SJCRH30 (cell line): ENCODE results near the gene SELL. TPM values are rescaled to one million over a fixed set of nuclear protein-coding genes. Genes with fewer than 3 reads are reported as not detected.
"Not testable (repeated sequence)": the region's sequence is repeated elsewhere in the genome, so short reads cannot be mapped to it uniquely, and the experiment has no call there.

Source experiments
- DNase-seq, 2 experiments: peaks; one replicate each; pipeline ENCODE4 v3.0.0-alpha.2; 2015 to 2020
- H3K27ac ChIP-seq: fragments of 250-450 bp; sonication (Bioruptor Pico); 2 replicates; pipeline ENCODE4 v1.5.1; 2020; ENCODE audit warnings: mild to moderate bottlenecking, moderate library complexity
- H3K27me3 ChIP-seq: fragments of 250-450 bp; sonication (Bioruptor Pico); 2 replicates; pipeline ENCODE4 v1.5.1; 2020; ENCODE audit warnings: mild to moderate bottlenecking, moderate library complexity
- H3K36me3 ChIP-seq: fragments of 250-450 bp; sonication (Bioruptor Pico); 2 replicates; pipeline ENCODE4 v1.5.1; 2020; ENCODE audit warnings: mild to moderate bottlenecking, moderate library complexity
- H3K4me1 ChIP-seq: fragments of 250-450 bp; sonication (Bioruptor Pico); 2 replicates; pipeline ENCODE4 v1.5.1; 2020; ENCODE audit warnings: mild to moderate bottlenecking, moderate library complexity
- H3K4me3 ChIP-seq: fragments of 250-450 bp; sonication (Bioruptor Pico); 2 replicates; pipeline ENCODE4 v1.5.1; 2020; ENCODE audit warnings: mild to moderate bottlenecking, moderate library complexity
- H3K9me3 ChIP-seq: fragments of 250-450 bp; sonication (Bioruptor Pico); replicated peaks from 2 replicates; pipeline ENCODE4 v1.5.1; 2020; ENCODE audit warnings: mild to moderate bottlenecking, moderate library complexity
- total RNA-seq: library from RNA; depleted of rRNA; stranded (reverse); fragments of >200 nt; shearing (Covaris generic); gene quantifications from 2 replicates; pipeline ENCODE4 v1.2.3, GENCODE V29; 2014

Gene SELL
- total RNA-seq, 1 experiment from 2014 or later: not detected

DNA sequence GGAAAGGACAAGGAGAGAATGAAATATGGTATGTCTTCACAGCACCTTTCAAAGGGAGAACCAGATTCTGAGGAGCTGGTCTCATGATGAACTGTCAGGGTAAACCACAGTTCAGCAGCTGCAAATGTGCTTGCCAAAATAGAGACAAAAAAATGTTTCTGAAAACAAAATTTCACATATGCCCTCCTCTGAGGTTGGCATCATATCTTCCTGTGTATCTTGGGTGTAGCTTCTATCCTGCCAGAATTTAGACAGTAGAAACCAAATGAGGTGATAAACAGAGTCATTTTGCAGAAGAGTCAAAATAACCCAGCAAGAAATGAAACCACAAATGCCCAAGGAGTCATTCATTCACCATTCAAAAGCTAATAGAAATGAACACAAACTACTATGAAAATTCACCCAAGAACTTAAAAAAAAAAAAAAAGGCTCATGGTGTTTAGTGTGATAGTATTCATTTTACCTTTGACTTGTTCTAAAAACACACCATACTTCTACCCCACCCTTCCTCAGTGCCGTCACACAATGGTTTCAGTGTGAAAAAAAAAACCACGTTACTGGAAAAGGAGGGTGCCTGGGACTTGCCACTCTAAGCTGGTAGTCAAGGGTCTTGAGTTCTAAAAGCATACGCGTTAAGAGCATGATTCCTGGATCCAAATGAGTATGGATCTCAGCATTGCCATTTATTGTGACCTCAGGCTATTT is 18.5 kb downstream of the SELL start:
- H3K9me3 ChIP-seq: no peaks in the 10 kb centered on the region
- no peak overlapping the region for H3K4me3 ChIP-seq
- no peaks in the 10 kb centered on the region for H3K4me1 ChIP-seq
- no peaks in the 10 kb centered on the region for H3K36me3 ChIP-seq
- H3K27me3 ChIP-seq: no peaks in the 10 kb centered on the region
- DNase-seq: no peak
- H3K27ac ChIP-seq: no peak overlapping the region

DNA sequence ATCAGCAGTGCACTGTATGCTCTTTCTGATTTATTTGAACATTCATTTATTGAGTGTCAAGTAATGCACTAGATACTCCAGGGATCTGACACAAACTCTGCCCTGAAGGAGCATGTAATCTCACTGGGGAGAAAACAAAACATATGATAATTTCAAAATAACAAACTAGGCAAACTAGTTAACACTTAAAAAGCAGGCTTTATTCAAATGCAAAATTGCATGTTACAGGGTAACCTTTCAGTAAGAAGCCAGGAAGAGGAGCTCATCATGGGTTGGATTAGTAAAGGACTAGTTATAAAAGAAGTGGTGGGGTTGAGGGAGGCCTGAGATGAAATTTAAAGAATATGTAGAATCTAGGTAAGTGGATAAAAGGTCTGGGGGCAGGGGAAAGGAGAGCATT is 20.9 kb downstream of the SELL start:
- Histone ChIP-seq H3K9me3 (no peaks in the 10 kb centered on the region), H3K4me3 (no peak overlapping the region), H3K4me1 (no peaks in the 10 kb centered on the region), H3K27ac (no peak overlapping the region), H3K36me3 (no peaks in the 10 kb centered on the region), H3K27me3 (no peaks in the 10 kb centered on the region)
- no peak for DNase-seq

DNA sequence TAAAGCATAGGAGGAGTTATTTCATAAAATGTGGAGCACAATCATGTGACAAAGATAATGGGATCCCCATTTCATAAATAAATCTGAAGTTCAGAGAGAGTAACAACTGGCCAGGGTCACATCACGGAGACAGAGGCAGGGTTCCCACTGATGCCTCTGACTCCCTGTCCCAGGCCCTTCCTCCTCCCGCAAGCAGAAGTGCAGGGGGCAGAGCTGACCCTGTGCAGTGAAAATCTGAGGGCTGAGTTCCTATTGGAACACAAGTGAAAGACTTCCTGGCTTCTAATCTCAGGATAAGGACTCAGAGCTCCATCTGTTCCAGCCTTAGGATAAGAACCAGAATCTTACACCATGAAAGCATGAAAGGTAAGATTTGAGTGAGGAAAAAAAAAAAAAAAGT is 22.0 kb downstream of the SELL start:
- H3K36me3 ChIP-seq: no peaks in the 10 kb centered on the region
- no peaks in the 10 kb centered on the region for H3K4me1 ChIP-seq
- H3K27me3 ChIP-seq: no peaks in the 10 kb centered on the region
- no peak overlapping the region for H3K4me3 ChIP-seq
- H3K27ac ChIP-seq: no peak overlapping the region
- no peak for DNase-seq
- H3K9me3 ChIP-seq: no peaks in the 10 kb centered on the region

DNA sequence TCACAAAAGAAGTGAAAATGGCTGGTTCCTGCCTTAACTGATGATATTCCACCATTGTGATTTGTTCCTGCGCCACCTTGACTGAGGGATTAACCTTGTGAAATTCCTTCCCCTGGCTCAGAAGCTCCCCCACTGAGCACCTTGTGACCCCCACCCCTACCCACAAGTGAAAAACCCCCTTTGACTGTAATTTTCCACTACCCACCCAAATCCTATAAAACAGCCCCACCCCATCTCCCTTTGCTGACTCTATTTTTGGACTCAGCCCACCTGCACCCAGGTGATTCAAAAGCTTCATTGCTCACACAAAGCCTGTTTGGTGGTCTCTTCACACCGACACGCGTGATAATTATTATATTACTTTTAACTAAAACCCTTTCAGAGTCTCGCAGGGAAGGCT is 23.0 kb downstream of the SELL start:
- not testable (repeated sequence) for H3K36me3 ChIP-seq, H3K27ac ChIP-seq, H3K4me1 ChIP-seq, H3K9me3 ChIP-seq, DNase-seq, H3K4me3 ChIP-seq, H3K27me3 ChIP-seq

DNA sequence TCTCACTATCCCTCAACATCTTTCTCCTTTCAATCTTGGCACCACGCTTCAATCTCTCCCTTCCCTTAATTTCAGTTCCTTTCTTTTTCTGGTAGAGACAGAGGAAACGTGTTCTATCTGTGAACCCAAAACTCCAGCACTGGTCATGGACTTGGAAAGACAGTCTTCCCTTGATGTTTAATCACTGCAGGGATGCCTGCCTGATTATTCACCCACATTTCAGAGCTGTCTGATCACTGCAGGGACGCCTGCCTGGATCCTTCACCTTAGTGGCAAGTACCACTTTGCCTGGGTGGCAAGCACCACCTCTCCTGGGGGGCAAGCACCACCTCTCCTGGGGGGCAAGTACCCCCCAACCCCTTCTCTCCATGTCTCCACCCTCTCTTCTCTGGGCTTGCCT is 27.8 kb downstream of the SELL start:
- H3K27me3 ChIP-seq: no peaks in the 10 kb centered on the region
- no peaks in the 10 kb centered on the region for H3K36me3 ChIP-seq
- no peak overlapping the region for H3K27ac ChIP-seq
- no peak overlapping the region for H3K4me3 ChIP-seq
- DNase-seq: no peak
- H3K9me3 ChIP-seq: no peaks in the 10 kb centered on the region
- H3K4me1 ChIP-seq: no peaks in the 10 kb centered on the region

DNA sequence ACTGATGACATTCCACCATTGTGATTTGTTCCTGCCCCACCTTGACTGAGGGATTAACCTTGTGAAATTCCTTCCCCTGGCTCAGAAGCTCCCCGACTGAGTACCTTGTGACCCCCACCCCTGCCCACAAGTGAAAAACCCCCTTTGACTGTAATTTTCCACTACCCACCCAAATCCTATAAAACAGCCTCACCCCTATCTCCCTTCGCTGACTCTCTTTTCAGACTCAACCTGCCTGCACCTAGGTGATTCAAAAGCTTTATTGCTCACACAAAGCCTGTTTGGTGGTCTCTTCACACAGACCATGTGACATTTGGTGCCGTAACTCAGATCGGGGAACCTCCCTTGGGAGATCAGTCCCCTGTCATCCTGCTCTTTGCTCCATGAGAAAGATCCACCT is 28.3 kb downstream of the SELL start:
- not testable (repeated sequence) for DNase-seq, H3K27me3 ChIP-seq

DNA sequence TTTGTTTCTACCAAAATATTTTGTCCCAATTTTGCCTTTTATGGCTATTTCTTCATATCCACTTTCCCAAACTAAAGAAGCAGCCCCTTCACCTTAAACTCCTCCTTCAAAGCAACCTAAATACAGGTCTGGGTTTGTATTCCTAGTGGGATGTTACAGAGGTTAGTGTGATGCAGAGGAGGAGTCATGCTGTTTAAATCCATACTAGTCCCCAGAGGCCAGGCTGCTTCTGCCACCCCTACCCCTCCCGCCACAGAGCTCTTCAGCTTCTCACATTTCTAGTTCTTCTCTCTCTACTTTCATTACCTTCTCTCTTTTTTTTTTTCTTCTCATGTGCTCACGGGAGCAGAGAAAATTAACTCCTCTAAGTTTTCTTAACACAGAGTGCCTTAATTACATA is 29.3 kb downstream of the SELL start:
- no peak overlapping the region for H3K27ac ChIP-seq
- DNase-seq: no peak
- no peaks in the 10 kb centered on the region for H3K9me3 ChIP-seq
- H3K4me1 ChIP-seq: no peaks in the 10 kb centered on the region
- H3K4me3 ChIP-seq: no peak overlapping the region
- H3K27me3 ChIP-seq: no peaks in the 10 kb centered on the region
- no peaks in the 10 kb centered on the region for H3K36me3 ChIP-seq

More for the DNA sequence above, 28.3 kb downstream of the SELL start:
- H3K4me1 ChIP-seq, H3K27ac ChIP-seq, H3K36me3 ChIP-seq, H3K9me3 ChIP-seq, H3K4me3 ChIP-seq: not testable (repeated sequence)

DNA sequence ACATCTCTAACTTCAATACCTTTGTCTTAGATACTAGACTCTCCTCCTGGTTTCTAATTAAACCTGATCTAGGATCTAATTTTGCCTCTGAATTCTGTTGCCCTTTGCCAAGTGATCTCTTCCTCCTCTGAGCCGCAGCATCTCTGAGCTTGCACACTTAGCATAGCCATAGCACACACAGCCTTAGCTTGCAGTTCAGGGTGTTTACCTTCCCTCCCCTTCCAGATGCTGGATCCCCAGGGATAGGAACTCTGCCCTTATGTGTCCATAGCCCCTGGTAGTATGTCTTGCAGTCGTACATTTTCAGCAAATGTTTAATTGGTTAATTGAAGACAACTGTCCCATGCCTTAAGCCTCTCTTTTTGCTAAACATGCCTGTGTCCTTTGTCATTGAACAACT is 30.3 kb downstream of the SELL start:
- DNase-seq: no peak
- Histone ChIP-seq H3K4me3 (no peak overlapping the region), H3K27me3 (no peaks in the 10 kb centered on the region), H3K36me3 (no peaks in the 10 kb centered on the region), H3K27ac (no peak overlapping the region), H3K4me1 (no peaks in the 10 kb centered on the region), H3K9me3 (no peaks in the 10 kb centered on the region)

DNA sequence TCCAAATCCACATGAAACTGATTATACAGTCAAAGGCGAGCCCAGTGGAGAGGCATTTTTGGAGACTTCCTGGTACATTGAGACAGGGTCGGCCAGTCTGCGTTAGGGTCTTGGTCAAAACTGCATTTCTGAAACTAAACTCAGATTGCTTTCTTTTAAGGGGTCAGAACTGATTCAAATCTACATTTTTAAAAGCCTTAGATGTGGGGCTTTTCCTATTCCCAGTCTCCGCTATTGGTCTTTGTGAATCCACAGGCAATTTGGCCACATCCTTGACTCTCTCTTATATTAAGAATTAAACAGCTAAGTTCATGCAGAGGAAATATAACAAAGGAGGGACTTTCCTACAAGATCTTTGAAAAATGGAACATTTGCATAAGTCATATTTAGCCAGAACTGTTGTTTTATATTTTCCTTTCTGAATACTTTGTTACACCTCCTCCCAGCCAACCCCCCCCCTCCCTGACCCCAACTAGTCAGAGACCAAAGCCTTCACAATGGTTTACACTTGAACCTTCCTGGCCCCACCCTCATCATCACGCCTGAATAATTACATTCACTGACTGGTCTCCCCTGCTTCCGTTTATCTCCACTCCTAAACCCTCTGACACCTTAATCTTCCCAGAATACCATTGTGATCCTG is 30.9 kb downstream of the SELL start:
- H3K27me3 ChIP-seq: no peaks in the 10 kb centered on the region
- no peaks in the 10 kb centered on the region for H3K4me1 ChIP-seq
- H3K27ac ChIP-seq: no peak overlapping the region
- H3K36me3 ChIP-seq: no peaks in the 10 kb centered on the region
- H3K9me3 ChIP-seq: no peaks in the 10 kb centered on the region
- no peak overlapping the region for H3K4me3 ChIP-seq
- no peak for DNase-seq

DNA sequence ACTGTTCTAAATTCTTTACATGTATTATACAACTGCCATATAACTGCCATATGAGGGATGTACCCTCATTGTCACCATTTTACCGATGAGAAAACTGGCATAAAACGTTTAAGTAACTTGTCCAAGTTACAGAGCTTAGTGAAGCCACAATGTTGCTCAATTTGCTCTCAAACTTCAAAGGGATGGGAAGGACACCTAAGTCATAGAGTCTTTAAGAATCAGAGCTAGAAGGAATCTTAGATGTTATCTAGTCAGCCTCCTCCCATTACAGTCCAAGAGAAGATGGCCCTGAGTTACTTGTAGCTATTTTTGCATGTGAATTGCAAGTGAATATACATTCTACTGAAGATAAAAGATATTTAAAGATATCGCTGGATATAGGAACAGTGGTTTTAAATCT is 31.7 kb downstream of the SELL start:
- no peaks in the 10 kb centered on the region for H3K9me3 ChIP-seq
- DNase-seq: no peak
- no peak overlapping the region for H3K4me3 ChIP-seq
- no peaks in the 10 kb centered on the region for H3K4me1 ChIP-seq
- no peak overlapping the region for H3K27ac ChIP-seq
- H3K27me3 ChIP-seq: no peaks in the 10 kb centered on the region
- no peaks in the 10 kb centered on the region for H3K36me3 ChIP-seq

DNA sequence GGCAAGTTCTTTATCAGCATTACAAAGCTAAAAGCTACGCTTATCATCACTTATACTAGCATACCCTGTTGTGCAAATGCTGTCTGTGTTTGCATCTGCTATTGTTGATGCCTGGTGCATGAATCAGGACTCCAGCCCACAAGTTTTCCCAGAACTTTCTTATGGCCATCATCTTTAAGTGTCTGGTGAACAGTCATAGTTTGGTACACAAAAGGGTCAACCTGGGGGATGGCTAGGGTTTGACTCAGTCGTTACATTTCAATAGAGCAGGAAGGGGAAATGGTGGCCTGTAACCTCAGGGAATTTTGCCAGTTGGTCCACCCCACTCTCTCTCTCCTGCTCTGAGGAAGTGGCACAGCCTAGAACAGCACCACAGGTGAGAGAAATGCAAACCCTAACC is 35.4 kb downstream of the SELL start:
- Histone ChIP-seq H3K36me3 (no peaks in the 10 kb centered on the region), H3K9me3 (no peaks in the 10 kb centered on the region), H3K27ac (no peak overlapping the region), H3K4me1 (no peaks in the 10 kb centered on the region), H3K4me3 (no peak overlapping the region), H3K27me3 (no peaks in the 10 kb centered on the region)
- DNase-seq: no peak

DNA sequence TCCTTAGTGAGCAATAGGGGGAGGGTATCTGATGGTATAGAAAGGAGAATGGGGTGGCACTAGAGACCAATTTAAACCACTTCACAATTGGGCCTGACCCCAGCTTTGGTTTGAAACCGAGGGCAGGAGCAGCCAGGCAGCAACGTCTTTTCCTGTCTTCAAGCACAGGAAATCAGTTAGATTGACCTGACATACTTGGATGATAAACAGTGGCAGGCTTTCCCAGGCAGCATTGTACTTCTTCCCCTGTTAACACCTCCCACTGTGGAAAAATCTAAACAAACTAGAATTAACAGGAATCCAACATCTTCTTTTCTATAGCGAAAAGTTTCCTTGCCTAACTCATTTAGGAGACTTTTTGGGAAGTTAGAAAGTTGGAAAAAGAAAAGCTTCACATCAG is 40.6 kb downstream of the SELL start:
- H3K4me3 ChIP-seq: no peak overlapping the region
- no peaks in the 10 kb centered on the region for H3K27me3 ChIP-seq
- no peak overlapping the region for H3K27ac ChIP-seq
- DNase-seq: no peak
- no peaks in the 10 kb centered on the region for H3K36me3 ChIP-seq
- no peaks in the 10 kb centered on the region for H3K9me3 ChIP-seq
- no peaks in the 10 kb centered on the region for H3K4me1 ChIP-seq

DNA sequence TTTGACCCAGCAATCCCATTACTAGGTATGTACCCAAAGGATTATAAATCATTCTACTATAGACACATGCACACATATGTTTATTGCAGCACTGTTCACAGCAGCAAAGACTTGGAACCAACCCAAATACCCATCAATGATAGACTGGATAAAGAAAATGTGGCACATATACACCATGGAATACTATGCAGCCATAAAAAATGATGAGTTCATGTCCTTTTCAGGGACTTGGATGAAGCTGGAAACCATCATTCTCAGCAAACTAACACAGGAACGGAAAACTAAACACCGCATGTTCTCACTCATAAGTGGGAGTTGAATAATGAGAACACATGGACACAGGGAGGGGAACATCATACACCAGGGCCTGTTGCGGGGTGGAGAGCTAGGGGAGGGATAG is 41.2 kb downstream of the SELL start:
- not testable (repeated sequence) for DNase-seq, H3K27me3 ChIP-seq, H3K36me3 ChIP-seq, H3K9me3 ChIP-seq, H3K27ac ChIP-seq, H3K4me3 ChIP-seq, H3K4me1 ChIP-seq

DNA sequence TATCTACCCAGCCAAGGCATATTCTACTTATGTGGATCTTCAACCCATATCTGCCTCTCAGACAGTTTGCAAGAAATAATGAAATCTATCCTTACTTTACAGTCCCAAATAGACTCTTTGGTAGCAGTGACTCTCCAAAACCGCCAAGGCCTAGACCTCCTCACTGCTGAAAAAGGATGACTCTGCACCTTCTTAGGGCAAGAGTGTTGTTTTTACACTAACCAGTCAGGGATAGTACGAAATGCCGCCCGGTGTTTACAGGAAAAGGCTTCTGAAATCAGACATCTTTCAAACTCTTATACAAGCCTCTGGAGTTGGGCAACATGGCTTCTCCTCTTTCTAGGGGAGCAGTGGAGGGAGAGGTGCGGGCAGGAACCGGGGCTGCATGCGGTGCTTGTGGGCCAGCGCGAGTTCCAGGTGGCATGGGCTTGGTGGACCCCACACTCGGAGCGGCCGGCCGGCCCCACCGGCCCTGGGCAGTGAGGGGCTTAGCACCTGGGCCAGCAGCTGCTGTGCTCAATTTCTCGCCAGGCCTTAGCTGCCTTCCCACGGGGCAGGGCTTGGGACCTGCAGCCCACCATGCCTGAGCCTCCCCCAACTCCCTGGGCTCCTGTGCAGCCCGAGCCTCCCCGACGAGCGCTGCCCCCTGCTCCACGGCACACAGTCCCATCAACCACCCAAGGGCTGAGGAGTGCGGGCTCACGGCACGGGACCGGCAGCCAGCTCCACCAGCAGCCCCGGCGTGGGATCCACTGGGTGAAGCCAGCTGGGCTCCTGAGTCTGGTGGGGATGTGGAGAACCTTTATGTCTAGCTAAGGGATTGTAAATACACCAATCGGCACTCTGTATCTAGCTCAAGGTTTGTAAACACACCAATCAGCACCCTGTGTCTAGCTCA is 43.5 kb downstream of the SELL start:
- not testable (repeated sequence) for H3K9me3 ChIP-seq, DNase-seq, H3K36me3 ChIP-seq, H3K4me1 ChIP-seq, H3K27ac ChIP-seq, H3K27me3 ChIP-seq, H3K4me3 ChIP-seq

DNA sequence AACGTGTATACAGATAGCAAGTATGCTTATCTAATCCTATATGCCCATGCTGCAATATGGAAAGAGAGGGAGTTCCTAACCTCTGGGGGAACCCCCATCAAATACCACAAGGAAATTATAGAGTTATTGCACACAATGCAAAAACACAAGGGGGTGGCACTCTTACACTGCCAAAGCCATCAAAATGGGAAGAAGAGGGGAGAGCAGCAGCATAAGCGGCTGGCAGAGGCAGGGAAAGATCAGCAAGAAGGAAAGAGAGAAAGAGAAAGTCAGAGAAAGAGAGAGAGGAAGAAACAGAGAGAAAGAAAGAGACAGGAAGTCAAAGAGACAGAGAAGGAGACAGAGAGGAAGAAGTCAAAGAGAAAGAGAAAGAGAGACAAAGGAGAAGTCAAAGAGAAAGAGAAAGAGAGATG is 44.2 kb downstream of the SELL start:
- H3K9me3 ChIP-seq, DNase-seq, H3K4me3 ChIP-seq, H3K4me1 ChIP-seq, H3K36me3 ChIP-seq, H3K27ac ChIP-seq, H3K27me3 ChIP-seq: not testable (repeated sequence)
